GM06990 (cell line): Measurements from ENCODE around the gene ANXA2R.
A peak's percentile ranks its signal among the peaks of the same experiment; 100 is the strongest.
"Not testable (repeated sequence)": the region's sequence is repeated elsewhere in the genome, so short reads cannot be mapped to it uniquely, and the experiment has no call there.

Source experiments
- DNase-seq: peaks from one replicate; pipeline ENCODE4 v3.0.0-alpha.2; 2011; ENCODE audit not compliant: insufficient read length; ENCODE audit errors: extremely low read depth
- H3K27me3 ChIP-seq: replicated peaks from 2 replicates; pipeline ENCODE4 v1.6.0; 2011; ENCODE audit warnings: low read length; ENCODE audit not compliant: control insufficient read depth, insufficient read depth
- H3K36me3 ChIP-seq: 2 replicates; pipeline ENCODE4 v1.5.1; 2011; ENCODE audit warnings: low read length; ENCODE audit not compliant: control insufficient read depth, insufficient read depth
- H3K4me3 ChIP-seq: replicated peaks from 2 replicates; pipeline ENCODE4 v1.5.1; 2011; ENCODE audit warnings: low read depth, mild to moderate bottlenecking, control low read depth, low read length
- CTCF ChIP-seq: IDR thresholded peaks from 2 replicates; pipeline ENCODE4 v1.5.1; 2011; ENCODE audit warnings: low read length, control low read depth, mild to moderate bottlenecking, inconsistent platforms; ENCODE audit not compliant: insufficient read depth, poor library complexity, severe bottlenecking

The ANXA2R gene

GRCh38 chr5:43040287-43041098 is at the start of gene ANXA2R:
TSS of gene ANXA2R (minus strand) at chr5:43040319. CDS start at chr5:43040046, 273 bp downstream.
- DNase-seq = peak; percentile 83
- no peaks in the 10 kb centered on the region for H3K36me3 ChIP-seq
- peak within 1 kb of the TSS; percentile 77 for H3K4me3 ChIP-seq
- no peaks in the 10 kb centered on the region for H3K27me3 ChIP-seq
- peak; percentile 88 for TF ChIP-seq CTCF

- H3K27me3 ChIP-seq, H3K36me3 ChIP-seq, DNase-seq, H3K4me3 ChIP-seq: not testable (repeated sequence)
Observed at GRCh38 chr5:43086118-43086908, 46.2 kb upstream of the ANXA2R start.

GRCh38 chr5:43085453-43085852 is 45.3 kb upstream of the ANXA2R start:
- H3K4me3 ChIP-seq = no peak overlapping the region
- DNase-seq = no peak
- no peaks in the 10 kb centered on the region; the same call in 1 of the 2 replicates for H3K36me3 ChIP-seq
- no peaks in the 10 kb centered on the region for H3K27me3 ChIP-seq
- TF ChIP-seq CTCF = no peak

- not testable (repeated sequence) for H3K4me3 ChIP-seq, DNase-seq, H3K27me3 ChIP-seq, H3K36me3 ChIP-seq
Observed at GRCh38 chr5:43084468-43084867, 44.3 kb upstream of the ANXA2R start.

- H3K4me3 ChIP-seq, H3K36me3 ChIP-seq, H3K27me3 ChIP-seq, DNase-seq: not testable (repeated sequence)
Observed at GRCh38 chr5:43081345-43081744, 41.2 kb upstream of the ANXA2R start.

GRCh38 chr5:43078956-43079355 is 38.8 kb upstream of the ANXA2R start:
- Histone ChIP-seq H3K4me3 (no peak overlapping the region), H3K27me3 (no peaks in the 10 kb centered on the region), H3K36me3 (peaks cover 5% of the 10 kb centered on the region)
- no peak for DNase-seq
- TF ChIP-seq CTCF = no peak

GRCh38 chr5:43077446-43078191 is 37.5 kb upstream of the ANXA2R start:
- not testable (repeated sequence) for DNase-seq, H3K36me3 ChIP-seq, H3K4me3 ChIP-seq, H3K27me3 ChIP-seq
